ENCODE data around the gene PTPRA.

GRCh38 chr20:2871661-2872458, 1.4 kb upstream of the PTPRA start:
- TF ChIP-seq CTCF (conservative IDR thresholded peaks at IDR 0.05; ENCODE audit: low read depth, low read length) (no peak), MXI1 (IDR thresholded peaks at IDR 0.05; ENCODE audit: borderline replicate concordance, low read depth, low read length) (no peak), CEBPB (IDR thresholded peaks at IDR 0.05; ENCODE audit: low read depth, low read length) (no peak), POLR2A (IDR thresholded peaks at IDR 0.05; ENCODE audit: low read depth, low read length) (no peak), USF2 (IDR thresholded peaks at IDR 0.05; ENCODE audit: low read depth, low read length) (no peak)

All from IMR-90 (cell line).